ENCODE measurements around the gene MYH14. TPM values are rescaled to one million over a fixed set of nuclear protein-coding genes. Genes with fewer than 3 reads are reported as not detected.
A peak's percentile ranks its signal among the peaks of the same experiment; 100 is the strongest.

Gene MYH14
- total and polyA plus RNA-seq, 2 of the 13 experiments (the other 11 are each of a cell fraction or from before 2014, with no cell fraction given) = 5.5 to 5.8 TPM

GRCh38 chr19:50275577-50276368 is 72.4 kb downstream of the MYH14 start (continued):
- TF ChIP-seq ZNF441 (CRISPR knock-in tag; IDR thresholded peaks at IDR 0.05; ENCODE audit: borderline replicate concordance) (peak; percentile 96; the same call in 1 of the 2 replicates), TIGD3 (CRISPR knock-in tag; IDR thresholded peaks at IDR 0.05; ENCODE audit: borderline replicate concordance) (no peak), ZNF772 (CRISPR knock-in tag; IDR thresholded peaks at IDR 0.05) (0 out of 2 replicates have a peak, but pooled peaks have one; percentile 20), TMF1 (CRISPR knock-in tag; IDR thresholded peaks at IDR 0.05; ENCODE audit: low read depth) (no peak), HMG20B (CRISPR knock-in tag; conservative IDR thresholded peaks at IDR 0.05) (no peak), NCOR1 (IDR thresholded peaks at IDR 0.05; ENCODE audit: borderline replicate concordance, low read length) (0 out of 2 replicates have a peak, but pooled peaks have one; percentile 43), RARA (CRISPR knock-in tag; IDR thresholded peaks at IDR 0.05) (peak; percentile 91), EZH2 (conservative IDR thresholded peaks at IDR 0.05; ENCODE audit: low read depth, low read length) (no peak), ZNF337 (CRISPR knock-in tag; IDR thresholded peaks at IDR 0.05; ENCODE audit: borderline replicate concordance, low read depth) (no peak), ZNF101 (CRISPR knock-in tag; IDR thresholded peaks at IDR 0.05; ENCODE audit: borderline replicate concordance, low read depth) (no peak), MXD3 (CRISPR knock-in tag; IDR thresholded peaks at IDR 0.05) (no peak), ARID4A (CRISPR knock-in tag; IDR thresholded peaks at IDR 0.05; ENCODE audit: borderline replicate concordance) (peak; percentile 57; the same call in 1 of the 2 replicates), FOXO1 (CRISPR knock-in tag; IDR thresholded peaks at IDR 0.05) (no peak), ZSCAN20 (CRISPR knock-in tag; IDR thresholded peaks at IDR 0.05; ENCODE audit: borderline replicate concordance) (peak; percentile 75; the same call in 1 of the 2 replicates), ELK4 (CRISPR knock-in tag; IDR thresholded peaks at IDR 0.05; ENCODE audit: borderline replicate concordance) (no peak), RORA (CRISPR knock-in tag; IDR thresholded peaks at IDR 0.05) (no peak), NFIC (IDR thresholded peaks at IDR 0.05; ENCODE audit: low read length) (no peak), FLYWCH1 (CRISPR knock-in tag; IDR thresholded peaks at IDR 0.05) (no peak), IRF9 (CRISPR knock-in tag; IDR thresholded peaks at IDR 0.05; ENCODE audit: borderline replicate concordance) (no peak), XBP1 (CRISPR knock-in tag; IDR thresholded peaks at IDR 0.05) (no peak), FOXA3 (CRISPR knock-in tag; IDR thresholded peaks at IDR 0.05) (peak; percentile 61), ZNF343 (CRISPR knock-in tag; IDR thresholded peaks at IDR 0.05) (no peak)
